Adipocyte (in vitro differentiated cells): ENCODE results near the gene CCDC106.

Experiments used
- DNase-seq: peaks from one replicate; pipeline ENCODE4 v3.0.0-alpha.2; 2015; ENCODE audit warnings: low read depth
- H3K27me3 ChIP-seq: replicated peaks from 2 replicates; pipeline ENCODE4 v1.7.0; 2013; ENCODE audit warnings: mild to moderate bottlenecking, low read length, moderate library complexity; ENCODE audit not compliant: control insufficient read depth, insufficient read depth
- H3K36me3 ChIP-seq: 2 replicates; pipeline ENCODE4 v1.7.0; 2013; ENCODE audit warnings: low read length, mild to moderate bottlenecking, moderate library complexity; ENCODE audit not compliant: control insufficient read depth, insufficient read depth, severe bottlenecking
- H3K4me1 ChIP-seq: 2 replicates; pipeline ENCODE4 v1.7.0; 2013; ENCODE audit warnings: mild to moderate bottlenecking, low read length, moderate library complexity; ENCODE audit not compliant: control insufficient read depth, insufficient read depth
- H3K4me3 ChIP-seq: 2 replicates; pipeline ENCODE4 v1.7.0; 2013; ENCODE audit warnings: mild to moderate bottlenecking, low read length, moderate library complexity
- H3K9ac ChIP-seq: 2 replicates; pipeline ENCODE4 v1.7.0; 2013; ENCODE audit warnings: mild to moderate bottlenecking, low read length, moderate library complexity
- H3K9me3 ChIP-seq: 2 replicates; pipeline ENCODE4 v1.7.0; 2013; ENCODE audit warnings: mild to moderate bottlenecking, low read length, moderate library complexity; ENCODE audit not compliant: control insufficient read depth

CCDC106 gene

GRCh38 chr19:55647732-55648584 is at the start of gene CCDC106:
CCDC106 (plus strand) TSS chr19:55648212; CDS start chr19:55649047, 835 bp downstream.
- Histone ChIP-seq H3K9ac (peak within 1 kb of the TSS; percentile 95), H3K9me3 (no peaks in the 10 kb centered on the region), H3K4me1 (peaks cover 34% of the 10 kb centered on the region), H3K4me3 (peak within 1 kb of the TSS; percentile 89), H3K36me3 (peaks cover 17% of the 10 kb centered on the region), H3K27me3 (no peaks in the 10 kb centered on the region)
- DNase-seq = peak; percentile 86

- H3K4me1 ChIP-seq = peaks cover 8% of the 10 kb centered on the region
- peaks cover 20% of the 10 kb centered on the region for H3K36me3 ChIP-seq
- DNase-seq = peak; percentile 98
- H3K9ac ChIP-seq = peak overlapping the region; percentile 99
- no peaks in the 10 kb centered on the region for H3K9me3 ChIP-seq
- peak overlapping the region; percentile 98 for H3K4me3 ChIP-seq
- no peaks in the 10 kb centered on the region for H3K27me3 ChIP-seq
Observed at GRCh38 chr19:55598719-55599467, 49.1 kb upstream of the CCDC106 start.

GRCh38 chr19:55599468-55599841 is 48.6 kb upstream of the CCDC106 start, which contains the start of gene FIZ1:
FIZ1 (minus strand) TSS chr19:55599517; CDS start chr19:55597865, 1,652 bp downstream.
- no peaks in the 10 kb centered on the region for H3K27me3 ChIP-seq
- DNase-seq = peak; percentile 100
- H3K9me3 ChIP-seq = no peaks in the 10 kb centered on the region

GRCh38 chr19:55599842-55600661 is 48.0 kb upstream of the CCDC106 start, which contains the start of gene ZNF524:
ZNF524 (plus strand) TSS chr19:55600288; CDS start chr19:55602113, 1,825 bp downstream.
- H3K4me3 ChIP-seq = peak within 1 kb of the TSS; percentile 98
- peak; percentile 92 for DNase-seq
- H3K4me1 ChIP-seq = peaks cover 15% of the 10 kb centered on the region
- H3K27me3 ChIP-seq = no peaks in the 10 kb centered on the region
- peak within 1 kb of the TSS; percentile 99 for H3K9ac ChIP-seq
- H3K9me3 ChIP-seq = no peaks in the 10 kb centered on the region
- H3K36me3 ChIP-seq = peaks cover 14% of the 10 kb centered on the region

More at GRCh38 chr19:55599468-55599841, 48.6 kb upstream of the CCDC106 start, which contains the start of gene FIZ1:
- Histone ChIP-seq H3K36me3 (peaks cover 20% of the 10 kb centered on the region), H3K4me3 (peak within 1 kb of the TSS; percentile 98), H3K9ac (peak within 1 kb of the TSS; percentile 99), H3K4me1 (peaks cover 10% of the 10 kb centered on the region)

- Histone ChIP-seq H3K4me1 (peaks cover 15% of the 10 kb centered on the region), H3K4me3 (peak overlapping the region; percentile 85), H3K9me3 (no peaks in the 10 kb centered on the region), H3K9ac (peak overlapping the region; percentile 99), H3K27me3 (no peaks in the 10 kb centered on the region), H3K36me3 (peaks cover 8% of the 10 kb centered on the region)
- DNase-seq = no peak
Observed at GRCh38 chr19:55600662-55601028, 47.4 kb upstream of the CCDC106 start.

- H3K9ac ChIP-seq = peak overlapping the region; percentile 99
- H3K36me3 ChIP-seq = peaks cover 4% of the 10 kb centered on the region
- H3K4me1 ChIP-seq = peaks cover 15% of the 10 kb centered on the region
- H3K4me3 ChIP-seq = peak overlapping the region; percentile 85
- no peaks in the 10 kb centered on the region for H3K9me3 ChIP-seq
- no peak for DNase-seq
- H3K27me3 ChIP-seq = no peaks in the 10 kb centered on the region
Observed at GRCh38 chr19:55601084-55601483, 46.9 kb upstream of the CCDC106 start.

- H3K27me3 ChIP-seq = no peaks in the 10 kb centered on the region
- DNase-seq = no peak
- no peaks in the 10 kb centered on the region for H3K9me3 ChIP-seq
- no peak overlapping the region for H3K4me3 ChIP-seq
- no peaks in the 10 kb centered on the region for H3K36me3 ChIP-seq
- H3K4me1 ChIP-seq = peaks cover 21% of the 10 kb centered on the region
- no peak overlapping the region for H3K9ac ChIP-seq
Observed at GRCh38 chr19:55602104-55603001, 45.7 kb upstream of the CCDC106 start.

GRCh38 chr19:55603115-55603514 is 44.9 kb upstream of the CCDC106 start:
- Histone ChIP-seq H3K36me3 (no peaks in the 10 kb centered on the region), H3K9ac (no peak overlapping the region), H3K9me3 (no peaks in the 10 kb centered on the region), H3K4me3 (no peak overlapping the region), H3K27me3 (no peaks in the 10 kb centered on the region), H3K4me1 (peaks cover 21% of the 10 kb centered on the region)
- no peak for DNase-seq

- Histone ChIP-seq H3K9me3 (no peaks in the 10 kb centered on the region), H3K27me3 (no peaks in the 10 kb centered on the region), H3K4me1 (peaks cover 21% of the 10 kb centered on the region), H3K36me3 (no peaks in the 10 kb centered on the region), H3K4me3 (no peak overlapping the region), H3K9ac (no peak overlapping the region)
- no peak for DNase-seq
Observed at GRCh38 chr19:55603581-55604292, 44.3 kb upstream of the CCDC106 start.
